ENCODE results near the gene PGRMC1. TPM values are rescaled to one million over a fixed set of nuclear protein-coding genes. Genes with fewer than 3 reads are reported as not detected.

PGRMC1 gene
- total and polyA plus RNA-seq, 9 of the 15 experiments (the other 6 are each of a cell fraction or from before 2014, with no cell fraction given): 27.4 to 115 (median 90.3) TPM

DNA sequence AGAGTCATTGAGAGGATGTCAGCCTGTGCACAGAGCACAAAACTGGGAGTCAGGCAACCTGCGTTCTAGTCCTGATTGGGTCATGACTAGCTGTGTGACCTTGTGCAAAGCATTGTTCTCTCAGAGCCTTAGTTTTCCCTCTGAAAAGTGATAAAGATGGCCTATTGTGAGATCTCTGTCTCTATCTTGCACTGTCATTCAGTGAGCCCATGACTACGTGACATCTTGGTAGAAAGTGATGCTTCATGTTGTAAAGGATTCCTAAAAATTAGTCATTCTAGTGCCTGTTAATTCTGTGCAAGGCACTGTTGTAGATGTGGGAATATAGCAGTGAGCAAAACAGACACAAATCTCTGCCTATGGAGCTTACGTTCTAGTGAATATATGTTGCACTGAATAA is 2.5 kb downstream of the PGRMC1 start (continued):
- TF ChIP-seq USF1 (CRISPR knock-in tag; IDR thresholded peaks at IDR 0.05): no peak
- peak; percentile 65; the same call in 1 of the 2 replicates for TF ChIP-seq SOX6 (IDR thresholded peaks at IDR 0.05)
- no peak for TF ChIP-seq SMAD4 (CRISPR knock-in tag; conservative IDR thresholded peaks at IDR 0.05)
- no peak for TF ChIP-seq ZNF41 (CRISPR knock-in tag; conservative IDR thresholded peaks at IDR 0.05)
- peak; percentile 59 for TF ChIP-seq ZNF316 (IDR thresholded peaks at IDR 0.05)
- 0 out of 2 replicates have a peak, but pooled peaks have one; percentile 29 for TF ChIP-seq DPF2 (IDR thresholded peaks at IDR 0.05)
- TF ChIP-seq ELF1 (tag; IDR thresholded peaks at IDR 0.05): no peak
- TF ChIP-seq CTBP1 (IDR thresholded peaks at IDR 0.05; ENCODE audit: borderline replicate concordance): peak; percentile 39; the same call in 1 of the 2 replicates
- no peak for TF ChIP-seq DMBX1 (CRISPR knock-in tag; IDR thresholded peaks at IDR 0.05; ENCODE audit: borderline replicate concordance)
- no peak for TF ChIP-seq RBM39 (optimal IDR thresholded peaks at IDR 0.05; ENCODE audit: low read depth, low read length)
- peak; percentile 72 for TF ChIP-seq NFE2 (IDR thresholded peaks at IDR 0.05; ENCODE audit: low read depth)
- peak; percentile 22 to 23; a peak in 1 of 4 replicates for TF ChIP-seq KDM1A (IDR thresholded peaks at IDR 0.05)
- TF ChIP-seq MAFF (IDR thresholded peaks at IDR 0.05; ENCODE audit: low read length): 0 out of 2 replicates have a peak, but pooled peaks have one; percentile 14

DNA sequence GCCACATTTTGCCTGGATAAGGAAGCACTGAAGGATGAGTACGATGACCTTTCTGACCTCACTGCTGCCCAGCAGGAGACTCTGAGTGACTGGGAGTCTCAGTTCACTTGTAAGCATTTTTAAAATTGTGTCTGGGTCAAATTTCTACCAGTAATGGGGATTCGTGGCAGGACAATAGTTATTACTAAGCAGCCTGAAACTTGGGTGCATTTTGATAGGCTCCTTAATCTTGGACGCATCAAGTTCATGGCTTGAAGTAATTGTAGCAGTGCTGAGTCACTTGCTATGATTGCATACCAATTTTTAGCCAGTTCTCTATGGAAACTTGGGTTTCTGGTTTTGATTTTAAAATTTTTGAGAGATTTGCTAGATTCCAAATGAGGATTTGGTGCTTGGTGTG is 4.3 kb downstream of the PGRMC1 start:
- CTCF ChIA-PET (ENCODE audit: low intra/inter-chr PET ratio): no interaction called here
- TF ChIP-seq, protein P1, sequence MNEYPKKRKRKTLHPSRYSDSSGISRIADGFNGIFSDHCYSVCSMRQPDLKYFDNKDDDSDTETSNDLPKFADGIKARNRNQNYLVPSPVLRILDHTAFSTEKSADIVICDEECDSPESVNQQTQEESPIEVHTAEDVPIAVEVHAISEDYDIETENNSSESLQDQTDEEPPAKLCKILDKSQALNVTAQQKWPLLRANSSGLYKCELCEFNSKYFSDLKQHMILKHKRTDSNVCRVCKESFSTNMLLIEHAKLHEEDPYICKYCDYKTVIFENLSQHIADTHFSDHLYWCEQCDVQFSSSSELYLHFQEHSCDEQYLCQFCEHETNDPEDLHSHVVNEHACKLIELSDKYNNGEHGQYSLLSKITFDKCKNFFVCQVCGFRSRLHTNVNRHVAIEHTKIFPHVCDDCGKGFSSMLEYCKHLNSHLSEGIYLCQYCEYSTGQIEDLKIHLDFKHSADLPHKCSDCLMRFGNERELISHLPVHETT (CRISPR knock-in tag; conservative IDR thresholded peaks at IDR 0.05 in 1 of 2, IDR thresholded peaks at IDR 0.05 in 1 of 2): no peak
- TF ChIP-seq, protein P2, sequence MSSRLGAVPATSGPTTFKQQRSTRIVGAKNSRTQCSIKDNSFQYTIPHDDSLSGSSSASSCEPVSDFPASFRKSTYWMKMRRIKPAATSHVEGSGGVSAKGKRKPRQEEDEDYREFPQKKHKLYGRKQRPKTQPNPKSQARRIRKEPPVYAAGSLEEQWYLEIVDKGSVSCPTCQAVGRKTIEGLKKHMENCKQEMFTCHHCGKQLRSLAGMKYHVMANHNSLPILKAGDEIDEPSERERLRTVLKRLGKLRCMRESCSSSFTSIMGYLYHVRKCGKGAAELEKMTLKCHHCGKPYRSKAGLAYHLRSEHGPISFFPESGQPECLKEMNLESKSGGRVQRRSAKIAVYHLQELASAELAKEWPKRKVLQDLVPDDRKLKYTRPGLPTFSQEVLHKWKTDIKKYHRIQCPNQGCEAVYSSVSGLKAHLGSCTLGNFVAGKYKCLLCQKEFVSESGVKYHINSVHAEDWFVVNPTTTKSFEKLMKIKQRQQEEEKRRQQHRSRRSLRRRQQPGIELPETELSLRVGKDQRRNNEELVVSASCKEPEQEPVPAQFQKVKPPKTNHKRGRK (tag; IDR thresholded peaks at IDR 0.05): no peak
- TF ChIP-seq NR4A1 (CRISPR knock-in tag; IDR thresholded peaks at IDR 0.05) (no peak), NR4A1 (tag; IDR thresholded peaks at IDR 0.05) (no peak), GTF2B (IDR thresholded peaks at IDR 0.05; ENCODE audit: extremely low read depth, insufficient read length) (no peak), WHSC1 (IDR thresholded peaks at IDR 0.05; ENCODE audit: low read length) (no peak), RBM14 (IDR thresholded peaks at IDR 0.05; ENCODE audit: borderline replicate concordance, insufficient read depth, low read depth, low read length) (no peak), TARDBP (IDR thresholded peaks at IDR 0.05) (no peak)

More for the DNA sequence above, 4.3 kb downstream of the PGRMC1 start:
- no peak for FAIRE-seq
- WGBS (ENCODE audit: insufficient coverage, low coverage, missing lambda C conversion rate): 67% methylated on average over 3 of the region's 3 CpGs
- no peak overlapping the region for H3K9ac ChIP-seq (ENCODE audit: insufficient read depth in 1 of 2, low read depth in 2 of 2, low read length in 2 of 2)
- no peaks in the 10 kb centered on the region; the same call in none of the 2 replicates for H4K20me1 ChIP-seq (replicated peaks; ENCODE audit: control insufficient read depth, insufficient read depth, low read length)
- DNase-seq (ENCODE audit: extremely low read depth in 1 of 4, low spot score in 3 of 4): no peak
- no peak overlapping the region for H2AFZ ChIP-seq (ENCODE audit: low read depth, low read length)
- no peak for ATAC-seq
- H3K27ac ChIP-seq (ENCODE audit: extremely low read depth, low read depth, low read length): no peak overlapping the region
- H3K9me3 ChIP-seq (replicated peaks; ENCODE audit: control insufficient read depth, insufficient read depth, low read depth, low read length): no peaks in the 10 kb centered on the region
- intact Hi-C loops (cut with micrococcal nuclease) (no loop called here), in situ Hi-C loops (cut with MboI) (no loop called here)
- H3K36me3 ChIP-seq (ENCODE audit: control insufficient read depth, insufficient read depth, low read length): peaks cover 64% of the 10 kb centered on the region
- H3K4me3 ChIP-seq: no peak overlapping the region
- H3K4me1 ChIP-seq (replicated peaks in 1 of 2; ENCODE audit: control insufficient read depth in 2 of 2, insufficient read depth in 2 of 2, low read length in 2 of 2): peaks cover 9 to 10% of the 10 kb centered on the region in 2 experiments
- POLR2A ChIA-PET: no interaction called here
- H3K79me2 ChIP-seq (ENCODE audit: control insufficient read depth, insufficient read depth, low read length): peaks cover 46% of the 10 kb centered on the region
- no peaks in the 10 kb centered on the region for H3K27me3 ChIP-seq (ENCODE audit: control insufficient read depth in 2 of 2, insufficient read depth in 2 of 2, low read length in 2 of 2)
- no peak overlapping the region for H3K4me2 ChIP-seq (ENCODE audit: insufficient read depth, low read length)
- peaks cover 3% of the 10 kb centered on the region for H3K9me1 ChIP-seq (ENCODE audit: control insufficient read depth, insufficient read depth, low read length)
- BruUV-seq (replicated peaks): no TSS peak

Measured in K562 (cell line).